HepG2 (cell line): Measurements from ENCODE around the gene CCT6A. TPM values are rescaled to one million over a fixed set of nuclear protein-coding genes. Genes with fewer than 3 reads are reported as not detected.

Experiments
- ATAC-seq: fragments of 200-7000 bp; cut with Tn5 transposase; 3 replicates; pipeline ENCODE4 v1.9.1; 2020; ENCODE audit warnings: mild to moderate bottlenecking, moderate library complexity
- BruUV-seq: library from RNA; stranded (reverse); fragments of 400-500 nt; replicated peaks from 2 replicates; lab custom pipeline; 2021; lab: Mats Ljungman, UMichigan
- CTCF ChIA-PET: fragments of 300-600 bp; formaldehyde crosslinking; extraction: SDS; loops from one replicate; lab custom pipeline; 2021; ENCODE audit warnings: low total read pairs, inconsistent platforms, low intra/inter-chr PET ratio; lab: Yijun Ruan, JAX
- POLR2A ChIA-PET: fragments of 350-600 bp; sonication (Branson Sonifier 250); formaldehyde crosslinking; loops from one replicate; lab custom pipeline; 2020; ENCODE audit warnings: antibody characterized with exemption, inconsistent platforms; lab: Yijun Ruan, JAX
- DNase-seq: peaks from one replicate; pipeline ENCODE4 v3.0.0-alpha.2; 2015; ENCODE audit warnings: low spot score
- FAIRE-seq: peaks from 3 replicates; lab custom pipeline; 2011; peaks lifted over from hg19 to GRCh38; lab: Jason Lieb, UNC
- H2AFZ ChIP-seq: one replicate; pipeline ENCODE4 v1.6.1; 2011; ENCODE audit warnings: low read length, inconsistent platforms
- H3K27ac ChIP-seq: fragments of 300-600 bp; 3 replicates; pipeline ENCODE4 v1.8.0; 2011; ENCODE audit warnings: mixed run types, mild to moderate bottlenecking, mixed read lengths, low read length, inconsistent platforms; ENCODE audit not compliant: insufficient read depth; ENCODE audit errors: extremely low read length
- H3K27me3 ChIP-seq, 2 experiments: fragments of 200-600 bp in 1 of 2; 2 replicates in 1 of 2; 3 replicates in 1 of 2; pipeline versions ENCODE4 v1.6.0 to v1.8.0; 2011; ENCODE audit warnings: low read length in 2 of 2, mild to moderate bottlenecking in 2 of 2, moderate library complexity in 2 of 2, inconsistent platforms in 1 of 2; ENCODE audit not compliant: insufficient read depth in 2 of 2, control insufficient read depth in 1 of 2
- H3K36me3 ChIP-seq, 2 experiments: fragments of 200-600 bp in 1 of 2; replicated peaks in 1 of 2; 2 replicates in 1 of 2; 3 replicates in 1 of 2; pipeline versions ENCODE4 v1.5.1 to v1.8.0; 2011; ENCODE audit warnings: low read length in 2 of 2, inconsistent platforms in 1 of 2; ENCODE audit not compliant: insufficient read depth in 2 of 2, control insufficient read depth in 1 of 2
- H3K4me1 ChIP-seq: 2 replicates; pipeline ENCODE4 v1.5.1; 2012; ENCODE audit warnings: low read length, inconsistent platforms; ENCODE audit not compliant: insufficient read depth
- H3K4me2 ChIP-seq: 2 replicates; pipeline ENCODE4 v1.6.0; 2011; ENCODE audit warnings: low read depth, low read length, inconsistent platforms
- H3K4me3 ChIP-seq, 3 experiments: fragments of 200-600 bp in 1 of 3; sonication (generic), shearing (Covaris generic) in 1 of 3; replicated peaks in 1 of 3; 2 replicates each; pipeline ENCODE4 v1.5.1; 2011 to 2016; ENCODE audit warnings: low read length in 3 of 3, inconsistent platforms in 2 of 3, low read depth in 2 of 3, mild to moderate bottlenecking in 2 of 3, control low read depth in 1 of 3, mixed read lengths in 1 of 3; ENCODE audit not compliant: insufficient read depth in 1 of 3
- H3K79me2 ChIP-seq: one replicate; pipeline ENCODE4 v1.6.1; 2011; ENCODE audit warnings: low read length, inconsistent platforms; ENCODE audit not compliant: insufficient read depth
- H3K9ac ChIP-seq: 2 replicates; pipeline ENCODE4 v1.6.0; 2011; ENCODE audit warnings: mild to moderate bottlenecking, low read depth, low read length, inconsistent platforms; ENCODE audit not compliant: insufficient read depth
- H3K9me3 ChIP-seq: 2 replicates; pipeline ENCODE4 v1.5.1; 2012; ENCODE audit warnings: mild to moderate bottlenecking, low read length
- H4K20me1 ChIP-seq: 2 replicates; pipeline ENCODE4 v1.6.0; 2011; ENCODE audit warnings: inconsistent platforms, mild to moderate bottlenecking, low read length, moderate library complexity; ENCODE audit not compliant: insufficient read depth
- KDM2A ChIP-seq: sonication (generic); formaldehyde crosslinking; IDR thresholded peaks from 2 replicates; pipeline ENCODE4 v1.4.0; 2020; ENCODE audit warnings: low read depth, missing genetic modification reagents, borderline replicate concordance
- KDM3A ChIP-seq: IDR thresholded peaks from 2 replicates; pipeline ENCODE4 v1.6.1; 2018; ENCODE audit warnings: low read depth, missing compliant biosample characterization
- MAFK ChIP-seq, 2 experiments: IDR thresholded peaks in 1 of 2; conservative IDR thresholded peaks in 1 of 2; 2 replicates each; pipeline ENCODE4 v1.6.1; 2011; ENCODE audit warnings: improper control_type of control experiment in 2 of 2, low read length in 2 of 2
- NR3C1 ChIP-seq: sonication (generic); formaldehyde crosslinking; IDR thresholded peaks from 2 replicates; pipeline ENCODE4 v1.4.0; 2020; ENCODE audit warnings: missing genetic modification reagents
- XBP1 ChIP-seq: sonication (generic); formaldehyde crosslinking; IDR thresholded peaks from 2 replicates; pipeline ENCODE4 v1.5.0; 2020; ENCODE audit warnings: missing genetic modification reagents
- ZFY ChIP-seq: sonication (generic); formaldehyde crosslinking; IDR thresholded peaks from 2 replicates; pipeline ENCODE4 v1.4.0; 2020; ENCODE audit warnings: missing genetic modification reagents
- ZNF616 ChIP-seq: sonication (generic); formaldehyde crosslinking; IDR thresholded peaks from 2 replicates; pipeline ENCODE4 v1.5.0; 2020; ENCODE audit warnings: low read depth, mild to moderate bottlenecking, missing genetic modification reagents
- WGBS: methylation state at CpG from one replicate; pipeline ENCODE4 v1.1.6; 2017; ENCODE audit warnings: low lambda C conversion rate; 5-methylcytosine and 5-hydroxymethylcytosine counted together
- in situ Hi-C: cut with HindIII; loops from 2 replicates; pipeline ENCODE4 v1.10.0; 2017; ENCODE audit warnings: low pct_unique_long_range_greater_than_20kb; ENCODE audit not compliant: extremely low pct_ligation_motif_present
- intact Hi-C: fragments of 100-400 bp; cut with micrococcal nuclease; formaldehyde crosslinking; loops from one replicate; pipeline ENCODE4 v1.10.0; 2022; ENCODE audit not compliant: unreplicated experiment
- polyA plus RNA-seq, 8 experiments: library from polyadenylated mRNA; depleted of rRNA in 3 of 8; stranded (reverse) in 7 of 8; unstranded in 1 of 8; fragments of >200 nt; fragmentation: Illumina TruSeq in 4 of 8; extraction: Trizol in 4 of 8; gene quantifications; 2 replicates each; pipeline versions ENCODE4 v1.2.1 to v1.2.3, GENCODE V29; 2011 to 2016; ENCODE audit warnings: low read depth in 4 of 8, missing spikeins in 1 of 8, mixed read lengths in 1 of 8; ENCODE audit not compliant: insufficient read depth in 1 of 8
- total RNA-seq, 5 experiments: library from RNA; depleted of rRNA; stranded (reverse); fragments of >200 nt; fragmentation: Illumina TruSeq; extraction: Trizol; gene quantifications; 2 replicates each; pipeline ENCODE4 v1.2.3, GENCODE V29; 2016; ENCODE audit warnings: low read depth in 1 of 5
- TF ChIP-seq, protein P1 (sequence below): sonication (generic); formaldehyde crosslinking; IDR thresholded peaks from 2 replicates; pipeline ENCODE4 v1.4.0; 2020; ENCODE audit warnings: low read depth, mild to moderate bottlenecking, missing genetic modification reagents
- TF ChIP-seq, protein P2 (sequence below): IDR thresholded peaks from 2 replicates; pipeline ENCODE4 v1.4.0; 2020; ENCODE audit warnings: mild to moderate bottlenecking, missing genetic modification reagents
- TF ChIP-seq, protein P3 (sequence below), 2 experiments: sonication (generic) in 1 of 2; formaldehyde crosslinking in 1 of 2; IDR thresholded peaks; 2 replicates each; pipeline versions ENCODE4 v1.6.1 to v1.9.0; 2014 to 2022; ENCODE audit warnings: antibody characterized with exemption in 1 of 2, borderline replicate concordance in 1 of 2, inconsistent platforms in 1 of 2, low read depth in 1 of 2, missing genetic modification reagents in 1 of 2

Gene CCT6A
- total and polyA plus RNA-seq, 2 of the 13 experiments (the other 11 are each of a cell fraction or from before 2014, with no cell fraction given): 219 to 292 TPM

DNA sequence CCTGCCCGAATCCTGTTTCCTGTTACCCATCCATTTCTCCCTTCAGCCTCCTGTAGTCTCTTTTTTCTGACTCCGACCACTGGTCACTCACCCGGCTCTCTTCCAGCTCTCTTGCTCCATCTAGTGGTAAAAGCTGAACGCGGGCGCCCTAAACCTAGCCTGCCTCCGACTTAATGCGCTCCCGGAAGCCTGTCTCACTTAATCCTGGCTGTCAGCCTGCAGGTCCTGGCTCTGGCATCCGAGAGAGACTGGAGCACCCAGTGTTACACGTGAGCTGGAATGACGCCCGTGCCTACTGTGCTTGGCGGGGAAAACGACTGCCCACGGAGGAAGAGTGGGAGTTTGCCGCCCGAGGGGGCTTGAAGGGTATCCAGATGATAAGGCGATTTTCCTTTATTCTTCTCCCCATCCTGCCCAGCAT, 22.8 kb downstream of the CCT6A start:
- intact Hi-C loops (loop anchor here (1.0 to 10.0 kb wide), 4 partner anchors 70 to 433 kb away; no protein-coding TSS in a partner anchor), in situ Hi-C loops (loop anchor here (5.0 to 10.0 kb wide), 2 partner anchors 72 to 430 kb away; no protein-coding TSS in a partner anchor)
- ATAC-seq (peak; percentile 94), DNase-seq (peak; percentile 68), FAIRE-seq (peak; percentile 60)
- Histone ChIP-seq H3K4me2 (no peak overlapping the region), H3K36me3 (peaks cover 1 to 3% of the 10 kb centered on the region in 2 experiments; a peak in 2 of 5 replicates), H3K9me3 (no peaks in the 10 kb centered on the region), H3K4me1 (peaks cover 18% of the 10 kb centered on the region), H3K79me2 (no peaks in the 10 kb centered on the region), H4K20me1 (no peaks in the 10 kb centered on the region), H3K27me3 (no peaks in the 10 kb centered on the region), H2AFZ (no peak overlapping the region), H3K9ac (no peak overlapping the region), H3K4me3 (no peak overlapping the region), H3K27ac (no peak overlapping the region)
- BruUV-seq: no TSS peak
- WGBS: 35% methylated on average over 19 of the region's 19 CpGs
- ChIA-PET POLR2A (interaction anchor here (0.8 to 2.7 kb wide), 6 partner anchors 10 to 74 kb away, joined by 3 to 12 read pairs (median 4); partner anchors contain the start of genes CCT6A, PSPH and SUMF2), CTCF (interaction anchor here (1.2 to 2.1 kb wide), 3 partner anchors 66 to 433 kb away, joined by 5 to 19 read pairs (median 6); no protein-coding TSS in a partner anchor)
- TF ChIP-seq XBP1 (CRISPR knock-in tag) (no peak), MAFK (conservative IDR thresholded peaks at IDR 0.05 in 1 of 2, IDR thresholded peaks at IDR 0.05 in 1 of 2; ENCODE audit: low read length in 2 of 2) (peak in 1 of 2 experiments; percentile 31; a peak in 1 of 4 replicates), NR3C1 (CRISPR knock-in tag) (no peak), ZFY (0 out of 2 replicates have a peak, but pooled peaks have one; percentile 43), KDM2A (CRISPR knock-in tag) (peak; percentile 79), ZNF616 (no peak), KDM3A (CRISPR knock-in tag) (peak; percentile 86)
- TF ChIP-seq, protein P1, sequence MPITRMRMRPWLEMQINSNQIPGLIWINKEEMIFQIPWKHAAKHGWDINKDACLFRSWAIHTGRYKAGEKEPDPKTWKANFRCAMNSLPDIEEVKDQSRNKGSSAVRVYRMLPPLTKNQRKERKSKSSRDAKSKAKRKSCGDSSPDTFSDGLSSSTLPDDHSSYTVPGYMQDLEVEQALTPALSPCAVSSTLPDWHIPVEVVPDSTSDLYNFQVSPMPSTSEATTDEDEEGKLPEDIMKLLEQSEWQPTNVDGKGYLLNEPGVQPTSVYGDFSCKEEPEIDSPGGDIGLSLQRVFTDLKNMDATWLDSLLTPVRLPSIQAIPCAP (CRISPR knock-in tag): no peak
- TF ChIP-seq, protein P2, sequence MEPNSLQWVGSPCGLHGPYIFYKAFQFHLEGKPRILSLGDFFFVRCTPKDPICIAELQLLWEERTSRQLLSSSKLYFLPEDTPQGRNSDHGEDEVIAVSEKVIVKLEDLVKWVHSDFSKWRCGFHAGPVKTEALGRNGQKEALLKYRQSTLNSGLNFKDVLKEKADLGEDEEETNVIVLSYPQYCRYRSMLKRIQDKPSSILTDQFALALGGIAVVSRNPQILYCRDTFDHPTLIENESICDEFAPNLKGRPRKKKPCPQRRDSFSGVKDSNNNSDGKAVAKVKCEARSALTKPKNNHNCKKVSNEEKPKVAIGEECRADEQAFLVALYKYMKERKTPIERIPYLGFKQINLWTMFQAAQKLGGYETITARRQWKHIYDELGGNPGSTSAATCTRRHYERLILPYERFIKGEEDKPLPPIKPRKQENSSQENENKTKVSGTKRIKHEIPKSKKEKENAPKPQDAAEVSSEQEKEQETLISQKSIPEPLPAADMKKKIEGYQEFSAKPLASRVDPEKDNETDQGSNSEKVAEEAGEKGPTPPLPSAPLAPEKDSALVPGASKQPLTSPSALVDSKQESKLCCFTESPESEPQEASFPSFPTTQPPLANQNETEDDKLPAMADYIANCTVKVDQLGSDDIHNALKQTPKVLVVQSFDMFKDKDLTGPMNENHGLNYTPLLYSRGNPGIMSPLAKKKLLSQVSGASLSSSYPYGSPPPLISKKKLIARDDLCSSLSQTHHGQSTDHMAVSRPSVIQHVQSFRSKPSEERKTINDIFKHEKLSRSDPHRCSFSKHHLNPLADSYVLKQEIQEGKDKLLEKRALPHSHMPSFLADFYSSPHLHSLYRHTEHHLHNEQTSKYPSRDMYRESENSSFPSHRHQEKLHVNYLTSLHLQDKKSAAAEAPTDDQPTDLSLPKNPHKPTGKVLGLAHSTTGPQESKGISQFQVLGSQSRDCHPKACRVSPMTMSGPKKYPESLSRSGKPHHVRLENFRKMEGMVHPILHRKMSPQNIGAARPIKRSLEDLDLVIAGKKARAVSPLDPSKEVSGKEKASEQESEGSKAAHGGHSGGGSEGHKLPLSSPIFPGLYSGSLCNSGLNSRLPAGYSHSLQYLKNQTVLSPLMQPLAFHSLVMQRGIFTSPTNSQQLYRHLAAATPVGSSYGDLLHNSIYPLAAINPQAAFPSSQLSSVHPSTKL (CRISPR knock-in tag): 0 out of 2 replicates have a peak, but pooled peaks have one; percentile 33
- TF ChIP-seq, protein P3, sequence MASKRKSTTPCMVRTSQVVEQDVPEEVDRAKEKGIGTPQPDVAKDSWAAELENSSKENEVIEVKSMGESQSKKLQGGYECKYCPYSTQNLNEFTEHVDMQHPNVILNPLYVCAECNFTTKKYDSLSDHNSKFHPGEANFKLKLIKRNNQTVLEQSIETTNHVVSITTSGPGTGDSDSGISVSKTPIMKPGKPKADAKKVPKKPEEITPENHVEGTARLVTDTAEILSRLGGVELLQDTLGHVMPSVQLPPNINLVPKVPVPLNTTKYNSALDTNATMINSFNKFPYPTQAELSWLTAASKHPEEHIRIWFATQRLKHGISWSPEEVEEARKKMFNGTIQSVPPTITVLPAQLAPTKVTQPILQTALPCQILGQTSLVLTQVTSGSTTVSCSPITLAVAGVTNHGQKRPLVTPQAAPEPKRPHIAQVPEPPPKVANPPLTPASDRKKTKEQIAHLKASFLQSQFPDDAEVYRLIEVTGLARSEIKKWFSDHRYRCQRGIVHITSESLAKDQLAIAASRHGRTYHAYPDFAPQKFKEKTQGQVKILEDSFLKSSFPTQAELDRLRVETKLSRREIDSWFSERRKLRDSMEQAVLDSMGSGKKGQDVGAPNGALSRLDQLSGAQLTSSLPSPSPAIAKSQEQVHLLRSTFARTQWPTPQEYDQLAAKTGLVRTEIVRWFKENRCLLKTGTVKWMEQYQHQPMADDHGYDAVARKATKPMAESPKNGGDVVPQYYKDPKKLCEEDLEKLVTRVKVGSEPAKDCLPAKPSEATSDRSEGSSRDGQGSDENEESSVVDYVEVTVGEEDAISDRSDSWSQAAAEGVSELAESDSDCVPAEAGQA (IDR thresholded peaks at IDR 0.05; ENCODE audit: low read depth): no peak
- TF ChIP-seq, protein P3 (CRISPR knock-in tag; IDR thresholded peaks at IDR 0.05; ENCODE audit: borderline replicate concordance): no peak
